D721Med (cell line): ENCODE data around the gene CCL27.
A peak's percentile ranks its signal among the peaks of the same experiment; 100 is the strongest.

ENCODE experiments used
- DNase-seq: peaks from one replicate; pipeline ENCODE4 v3.0.0; 2011; ENCODE audit warnings: low spot score; ENCODE audit not compliant: insufficient read length
- FAIRE-seq: peaks from 2 replicates; lab custom pipeline; 2011; peaks lifted over from hg19 to GRCh38; lab: Jason Lieb, UNC
- CTCF ChIP-seq: IDR thresholded peaks from 2 replicates; pipeline ENCODE4 v1.5.1; 2012; ENCODE audit warnings: mild to moderate bottlenecking, control low read depth; ENCODE audit not compliant: insufficient read depth; ENCODE audit errors: missing control alignments

Gene CCL27

GRCh38 chr9:34701769-34702736, 39.6 kb upstream of the CCL27 start:
- no peak for FAIRE-seq
- peak; percentile 95 for TF ChIP-seq CTCF
- peak; percentile 83 for DNase-seq

- DNase-seq (peak; percentile 63), FAIRE-seq (no peak)
- peak; percentile 74 for TF ChIP-seq CTCF
These were observed 38.7 kb upstream of the CCL27 start for GRCh38 chr9:34701023-34701768.

GRCh38 chr9:34694811-34695210, 32.4 kb upstream of the CCL27 start:
- DNase-seq = no peak
- no peak for TF ChIP-seq CTCF
- FAIRE-seq = no peak

- FAIRE-seq = no peak
These were observed 31.1 kb upstream of the CCL27 start for GRCh38 chr9:34693560-34693959.

GRCh38 chr9:34691936-34692315, 29.5 kb upstream of the CCL27 start:
- FAIRE-seq = no peak
- no peak for TF ChIP-seq CTCF
- no peak for DNase-seq

More at GRCh38 chr9:34693560-34693959, 31.1 kb upstream of the CCL27 start:
- no peak for DNase-seq
- no peak for TF ChIP-seq CTCF

- DNase-seq = no peak
These were observed 28.8 kb upstream of the CCL27 start, which contains the start of gene CCL19 for GRCh38 chr9:34690983-34691935. TSS of gene CCL19 (minus strand) at chr9:34691276. CDS start at chr9:34691139, 137 bp downstream.

More at GRCh38 chr9:34690983-34691935, 28.8 kb upstream of the CCL27 start, which contains the start of gene CCL19:
- no peak for TF ChIP-seq CTCF
- no peak for FAIRE-seq
